NCI-H2107 treated with DMSO at 0.1 percent for 48 hours (cell line): ENCODE data around the gene MSI2.

Experiments used
- DNase-seq: peaks from one replicate; lab custom pipeline; 2025; ENCODE audit not compliant: unreplicated experiment; lab: John Stamatoyannopoulos, UW

Gene MSI2

GRCh38 chr17:57626520-57627210, 370.3 kb downstream of the MSI2 start:
- no peak for DNase-seq

GRCh38 chr17:57627591-57627990, 371.3 kb downstream of the MSI2 start:
- DNase-seq: no peak

GRCh38 chr17:57628421-57628820, 372.1 kb downstream of the MSI2 start:
- no peak for DNase-seq

DNA sequence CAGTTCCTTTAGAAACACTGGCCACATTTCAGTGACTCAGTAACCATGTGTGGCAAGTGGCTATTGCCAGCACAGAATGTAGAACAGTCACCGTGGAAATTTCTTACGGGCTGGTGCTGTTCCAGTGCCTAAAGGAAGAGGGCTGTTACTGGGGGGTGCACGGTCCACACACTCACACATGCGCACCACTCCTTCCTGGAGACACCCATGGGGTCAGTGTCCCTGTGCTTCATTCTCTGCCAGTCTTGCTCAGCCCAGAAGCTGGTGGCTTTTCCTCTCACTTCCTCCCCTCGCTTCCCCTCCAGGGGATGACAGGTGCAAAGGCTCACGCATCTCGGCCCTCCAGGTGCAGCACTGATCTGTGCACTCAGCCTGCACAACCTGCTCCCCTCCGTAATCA, 373.1 kb downstream of the MSI2 start:
- DNase-seq: no peak

DNA sequence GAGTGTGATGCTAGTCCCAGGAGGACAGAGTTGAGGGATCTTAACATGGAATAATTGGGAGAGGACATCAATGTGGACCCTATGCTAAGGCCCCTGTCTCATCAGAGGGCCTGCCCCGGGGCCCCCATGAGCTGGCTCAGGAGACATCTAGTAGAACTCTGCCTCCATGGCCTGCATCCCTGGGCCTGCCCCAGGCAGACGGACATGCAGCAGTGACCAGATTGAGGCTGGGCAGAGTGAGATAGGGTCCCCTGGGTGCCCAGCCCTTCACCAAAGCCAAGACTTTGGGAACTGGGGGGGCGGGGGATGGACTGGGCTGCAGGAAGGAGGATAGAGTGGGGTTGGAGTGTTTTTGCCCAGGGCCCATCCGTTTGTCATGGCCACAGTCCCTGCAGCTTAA, 373.6 kb downstream of the MSI2 start:
- no peak for DNase-seq

DNA sequence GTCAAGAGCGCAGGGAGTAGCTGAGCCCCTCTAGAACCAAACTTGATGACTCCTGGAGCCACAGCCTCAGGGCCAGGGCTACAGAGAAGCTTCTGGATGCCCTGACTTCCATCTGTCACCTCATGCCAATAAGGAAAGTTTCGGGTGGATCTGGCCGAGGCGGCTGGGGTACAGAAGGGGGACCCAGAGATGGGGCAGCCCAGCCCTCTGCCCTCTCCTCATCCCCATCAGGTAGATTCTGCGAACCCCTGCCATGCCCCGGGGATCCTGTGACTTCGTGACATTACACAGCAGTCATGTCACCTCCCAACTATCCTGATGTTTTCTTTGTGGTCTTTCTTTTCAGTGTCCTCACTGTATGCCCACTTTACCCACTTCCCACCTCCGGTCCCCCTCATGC, 374.4 kb downstream of the MSI2 start:
- DNase-seq: no peak

GRCh38 chr17:57631871-57632270, 375.5 kb downstream of the MSI2 start:
- DNase-seq: no peak

DNA sequence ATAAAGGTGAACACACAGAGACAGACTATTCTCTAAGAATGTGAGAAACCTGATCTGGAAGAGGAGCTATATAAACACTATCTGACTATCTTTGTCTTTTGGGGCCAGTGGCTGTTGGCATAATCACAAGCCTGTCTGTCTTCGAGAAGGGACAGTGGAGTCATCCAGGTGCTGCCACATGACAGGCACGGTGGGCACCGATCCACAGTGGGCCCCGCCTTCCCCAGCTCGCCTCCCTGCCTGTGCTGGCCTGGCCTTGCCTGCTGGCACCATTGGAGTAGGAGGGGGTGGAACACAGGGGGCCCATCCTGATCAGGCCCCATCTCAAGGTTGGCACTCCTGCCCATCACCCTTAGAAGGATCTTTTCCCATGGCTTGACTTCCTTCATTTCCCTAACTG, 376.0 kb downstream of the MSI2 start:
- DNase-seq: no peak

GRCh38 chr17:57633236-57633635, 376.9 kb downstream of the MSI2 start:
- DNase-seq: no peak

DNA sequence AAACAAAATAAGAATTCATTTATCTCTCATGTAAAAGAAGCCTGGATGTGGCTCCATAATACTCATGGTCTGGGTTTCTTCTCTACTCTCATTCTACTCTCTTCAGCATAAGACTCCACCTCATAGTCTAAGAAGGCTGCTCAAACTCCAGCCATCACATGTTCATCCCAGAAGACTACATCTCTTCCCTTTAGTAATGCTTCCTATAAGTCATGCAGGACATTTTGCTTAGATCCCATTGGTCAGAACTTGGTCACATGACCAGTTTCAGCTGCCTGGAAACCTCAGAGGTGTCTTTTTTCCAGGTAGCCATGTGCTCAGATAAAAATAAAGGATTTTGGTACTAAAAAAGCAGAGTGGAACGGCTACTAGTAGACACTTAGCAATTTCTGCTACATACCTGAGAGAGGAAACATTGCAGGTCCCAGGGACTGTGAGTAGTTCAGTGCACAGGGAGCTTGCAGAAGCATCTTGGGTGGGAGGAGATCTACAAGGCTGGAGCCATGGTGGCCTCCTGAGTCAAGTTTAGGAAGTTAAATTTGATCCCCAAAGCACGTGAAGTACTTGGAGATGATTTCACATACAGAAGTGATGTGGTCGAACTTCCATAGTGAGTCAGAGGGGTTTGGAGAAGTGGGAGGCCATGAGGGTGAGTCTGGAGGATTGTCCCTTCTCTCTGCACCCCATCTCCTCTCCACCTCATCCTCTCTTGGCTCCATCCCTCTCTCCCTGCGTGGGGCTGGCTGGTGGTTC, 378.6 kb downstream of the MSI2 start:
- no peak for DNase-seq

- no peak for DNase-seq
Measured at GRCh38 chr17:57636274-57636673, 380.0 kb downstream of the MSI2 start.

- no peak for DNase-seq
Measured at GRCh38 chr17:57636985-57637665, 380.8 kb downstream of the MSI2 start.

DNA sequence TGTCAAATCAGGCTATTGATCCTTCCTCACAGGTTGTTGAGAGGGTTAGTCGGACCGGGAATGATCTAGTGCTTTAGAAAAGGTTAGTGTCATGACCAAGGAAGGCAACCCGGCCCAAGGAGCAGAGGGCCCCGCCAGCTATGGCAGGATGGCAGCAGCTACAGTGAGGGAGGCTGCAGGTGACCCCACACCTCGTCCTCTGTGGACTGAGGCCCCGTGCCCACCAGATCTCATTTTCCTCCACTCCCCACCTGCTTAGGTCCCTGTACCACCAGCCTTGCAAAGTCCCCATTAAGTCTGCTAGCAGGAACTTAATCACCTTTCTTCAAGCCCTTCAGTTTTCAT, 381.3 kb downstream of the MSI2 start:
- no peak for DNase-seq

- no peak for DNase-seq
Measured at GRCh38 chr17:57638284-57638683, 382.0 kb downstream of the MSI2 start.

- no peak for DNase-seq
Measured at GRCh38 chr17:57639381-57639780, 383.1 kb downstream of the MSI2 start.

DNA sequence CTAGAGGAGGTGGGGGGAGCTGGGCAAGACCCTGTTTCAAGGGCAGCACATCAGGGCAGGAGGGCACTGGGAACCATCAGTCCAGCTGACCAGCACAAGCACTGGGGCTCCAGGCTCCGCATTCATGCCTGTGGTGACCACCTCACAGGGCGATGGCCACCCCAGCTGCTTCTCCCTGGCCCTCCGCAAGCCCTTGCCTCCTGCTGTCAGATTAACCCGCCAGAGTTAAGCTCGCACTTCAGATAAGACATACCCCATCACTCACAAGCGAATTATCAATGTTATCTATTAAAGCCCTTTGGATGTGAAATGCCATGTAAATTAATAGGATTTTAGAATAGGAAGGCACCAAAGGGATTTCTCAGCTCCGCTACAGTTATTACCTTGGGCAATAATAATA, 383.8 kb downstream of the MSI2 start:
- no peak for DNase-seq

DNA sequence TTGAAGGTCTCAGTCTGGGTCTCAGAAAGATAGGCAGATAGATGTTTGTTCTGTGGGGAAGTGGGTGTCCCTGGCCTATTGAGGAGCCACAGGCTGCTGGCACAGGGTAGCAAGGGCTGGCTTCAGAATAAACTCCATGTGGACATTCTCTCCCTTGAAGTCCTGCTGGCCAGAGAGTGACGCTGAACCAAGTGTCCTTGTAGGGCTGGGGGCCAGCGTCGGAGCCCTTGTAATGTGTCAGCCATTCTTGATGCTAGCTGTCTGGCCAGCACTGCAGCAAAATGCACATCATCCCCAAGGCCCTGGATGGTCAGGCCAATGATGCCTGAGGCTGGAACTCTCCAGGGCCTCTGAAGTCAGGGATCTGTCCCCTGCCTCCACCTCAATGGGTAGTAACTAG, 385.4 kb downstream of the MSI2 start:
- no peak for DNase-seq

DNA sequence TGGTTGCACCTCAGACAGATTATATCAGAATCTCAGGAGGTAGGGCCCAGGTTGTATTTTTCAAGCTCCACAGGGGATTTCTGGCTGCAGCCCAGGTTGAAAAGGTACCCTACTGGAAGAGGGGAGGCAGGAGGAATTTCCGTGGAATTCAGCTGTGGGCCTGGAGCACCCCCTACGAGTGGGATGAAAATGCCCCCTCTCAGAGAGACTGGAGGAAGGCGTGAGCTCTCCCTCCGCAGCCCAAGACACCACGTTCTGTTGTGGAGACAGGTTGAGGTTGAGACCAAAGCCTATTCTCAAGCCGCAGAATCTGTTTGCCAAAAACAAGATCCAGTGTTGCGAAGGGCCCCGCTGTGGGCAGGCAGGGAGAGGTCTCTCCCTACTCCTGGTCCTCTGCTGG, 386.7 kb downstream of the MSI2 start:
- no peak for DNase-seq

DNA sequence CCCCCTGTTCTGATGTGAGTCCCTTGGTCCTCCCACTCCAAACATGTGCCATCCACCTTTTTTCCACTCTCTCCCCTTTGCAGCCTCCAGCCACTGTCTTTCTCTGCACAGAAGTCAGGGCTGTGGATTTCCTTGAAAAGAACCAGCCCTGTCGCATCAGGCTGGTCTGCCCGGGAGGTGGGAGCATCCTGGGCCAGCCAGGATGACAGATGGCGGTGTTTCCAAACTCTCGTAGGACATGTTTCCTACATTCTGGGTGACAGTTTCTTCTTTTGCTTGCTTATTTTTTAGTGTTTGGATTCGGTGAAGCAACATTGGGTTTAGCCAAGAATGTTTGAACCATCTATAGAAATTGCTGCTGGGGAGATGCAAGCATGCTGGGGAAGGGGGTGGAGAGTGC, 388.0 kb downstream of the MSI2 start:
- no peak for DNase-seq

GRCh38 chr17:57645950-57646665, 389.8 kb downstream of the MSI2 start:
- no peak for DNase-seq

DNA sequence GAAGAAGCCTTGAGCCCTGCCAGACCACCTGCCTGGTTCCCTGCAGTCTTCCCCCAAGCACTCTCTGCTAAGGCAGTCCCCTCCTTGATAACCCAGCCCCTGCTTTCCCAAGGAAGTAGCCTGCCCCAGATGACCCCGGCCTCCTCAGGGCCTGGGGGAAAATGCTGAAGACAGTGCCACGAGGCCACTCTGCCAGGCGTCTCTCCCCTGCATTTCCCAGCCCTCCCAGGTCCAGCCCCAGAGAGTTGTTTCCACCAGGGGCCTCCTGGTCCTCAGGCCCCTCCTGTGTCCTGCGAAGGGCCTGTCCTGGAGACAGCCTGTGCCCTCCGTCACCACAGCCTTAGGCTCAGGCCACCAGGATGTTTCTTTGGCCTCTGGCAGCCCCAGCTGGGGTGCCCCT, 392.4 kb downstream of the MSI2 start:
- DNase-seq: no peak

GRCh38 chr17:57649191-57649590, 392.9 kb downstream of the MSI2 start:
- DNase-seq: no peak
